Measurements from ENCODE around the gene RABGGTA.

RABGGTA gene

GRCh38 chr14:24291446-24292117 lies 20.2 kb upstream of the RABGGTA start:
- no peak overlapping the region for H3K4me3 Mint-ChIP-seq
- H3K27ac Mint-ChIP-seq, result no peak overlapping the region
- peaks cover 22% of the 10 kb centered on the region for H3K36me3 Mint-ChIP-seq
- peaks cover 24% of the 10 kb centered on the region for H3K4me1 Mint-ChIP-seq (ENCODE audit: low read depth)
- H3K9me3 Mint-ChIP-seq (ENCODE audit: low read depth), result no peaks in the 10 kb centered on the region
- no peaks in the 10 kb centered on the region for H3K27me3 Mint-ChIP-seq

- no peak overlapping the region for H3K27ac Mint-ChIP-seq
- no peak overlapping the region for H3K4me3 Mint-ChIP-seq
- no peaks in the 10 kb centered on the region for H3K27me3 Mint-ChIP-seq
- peaks cover 21% of the 10 kb centered on the region for H3K36me3 Mint-ChIP-seq
- H3K9me3 Mint-ChIP-seq (ENCODE audit: low read depth), result no peaks in the 10 kb centered on the region
- H3K4me1 Mint-ChIP-seq (ENCODE audit: low read depth), result peaks cover 17% of the 10 kb centered on the region
Measured at GRCh38 chr14:24290746-24291145, 19.3 kb upstream of the RABGGTA start.

- peaks cover 17% of the 10 kb centered on the region for H3K4me1 Mint-ChIP-seq (ENCODE audit: low read depth)
- no peaks in the 10 kb centered on the region for H3K27me3 Mint-ChIP-seq
- peaks cover 21% of the 10 kb centered on the region for H3K36me3 Mint-ChIP-seq
- peak overlapping the region; percentile 31 for H3K4me3 Mint-ChIP-seq
- H3K9me3 Mint-ChIP-seq (ENCODE audit: low read depth), result no peaks in the 10 kb centered on the region
- H3K27ac Mint-ChIP-seq, result no peak overlapping the region
Measured at GRCh38 chr14:24289649-24290280, 18.4 kb upstream of the RABGGTA start.

DNA sequence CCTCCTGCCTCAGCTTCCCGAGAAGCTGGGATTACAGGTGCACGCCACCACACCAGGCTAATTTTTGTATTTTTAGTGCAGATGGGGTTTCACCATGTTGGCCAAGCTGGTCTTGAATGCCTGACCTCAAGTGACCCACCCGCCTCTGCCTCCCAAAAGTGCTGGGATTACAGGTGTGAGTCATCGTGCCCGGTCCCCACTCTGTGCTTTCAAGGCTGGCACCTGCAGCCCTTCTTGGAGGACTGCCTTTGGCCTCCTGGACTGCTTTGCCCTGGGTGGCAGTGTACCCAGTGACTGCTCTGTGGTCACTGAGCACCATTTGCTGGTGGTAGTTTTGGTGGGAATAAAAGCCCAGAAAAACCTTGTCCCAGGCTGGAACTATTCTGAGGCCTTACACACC lies 15.6 kb upstream of the RABGGTA start:
- H3K27ac Mint-ChIP-seq, result no peak overlapping the region
- H3K9me3 Mint-ChIP-seq (ENCODE audit: low read depth), result no peaks in the 10 kb centered on the region
- H3K4me1 Mint-ChIP-seq (ENCODE audit: low read depth), result peaks cover 17% of the 10 kb centered on the region
- no peaks in the 10 kb centered on the region for H3K27me3 Mint-ChIP-seq
- peaks cover 15% of the 10 kb centered on the region for H3K36me3 Mint-ChIP-seq
- no peak overlapping the region for H3K4me3 Mint-ChIP-seq

- Mint-ChIP-seq H3K9me3 (ENCODE audit: low read depth) (no peaks in the 10 kb centered on the region), H3K4me1 (ENCODE audit: low read depth) (peaks cover 15% of the 10 kb centered on the region), H3K36me3 (peaks cover 7% of the 10 kb centered on the region), H3K4me3 (no peak overlapping the region), H3K27me3 (no peaks in the 10 kb centered on the region), H3K27ac (no peak overlapping the region)
Measured at GRCh38 chr14:24285351-24285750, 14.0 kb upstream of the RABGGTA start.

GRCh38 chr14:24284501-24285035 lies 13.2 kb upstream of the RABGGTA start:
- Mint-ChIP-seq H3K36me3 (peaks cover 6% of the 10 kb centered on the region), H3K27ac (no peak overlapping the region)

DNA sequence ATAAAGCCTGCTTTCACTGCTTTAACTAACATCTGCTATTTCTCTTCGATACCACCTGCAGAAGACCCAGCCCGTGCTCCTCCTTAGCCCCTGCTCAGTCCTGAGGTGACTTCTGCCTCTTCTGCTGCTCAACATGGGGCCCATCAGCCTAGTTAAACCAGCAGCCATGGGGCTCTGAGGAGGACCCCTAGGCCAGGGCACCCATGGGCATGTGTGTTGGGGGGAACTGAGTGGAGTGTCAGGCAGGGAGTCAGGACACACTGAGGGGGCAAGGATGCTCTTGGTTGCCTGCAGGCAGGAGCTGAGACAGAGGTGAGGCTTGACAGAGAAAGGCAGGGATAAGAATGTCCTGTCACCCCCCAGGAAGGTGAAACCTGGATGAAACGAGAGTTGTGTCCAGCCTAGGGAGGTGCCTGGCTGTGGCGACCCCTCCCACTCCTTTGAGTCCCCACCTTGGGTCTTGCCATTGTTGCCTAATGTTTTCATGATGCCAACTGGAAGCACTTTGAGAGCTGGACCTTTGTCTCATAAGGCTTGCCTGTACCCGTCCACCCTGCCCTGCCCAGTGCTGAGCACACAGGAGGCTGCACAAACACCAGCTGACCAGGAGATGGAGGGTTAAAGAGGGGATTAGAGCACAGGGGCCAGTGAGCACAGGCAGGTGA lies 12.5 kb upstream of the RABGGTA start:
- peaks cover 19% of the 10 kb centered on the region for H3K4me1 Mint-ChIP-seq (ENCODE audit: low read depth)
- H3K27me3 Mint-ChIP-seq, result no peaks in the 10 kb centered on the region
- H3K36me3 Mint-ChIP-seq, result peaks cover 6% of the 10 kb centered on the region
- no peak overlapping the region for H3K27ac Mint-ChIP-seq
- H3K4me3 Mint-ChIP-seq, result no peak overlapping the region
- no peaks in the 10 kb centered on the region for H3K9me3 Mint-ChIP-seq (ENCODE audit: low read depth)

More at GRCh38 chr14:24284501-24285035, 13.2 kb upstream of the RABGGTA start:
- H3K4me1 Mint-ChIP-seq (ENCODE audit: low read depth), result peaks cover 15% of the 10 kb centered on the region
- H3K27me3 Mint-ChIP-seq, result no peaks in the 10 kb centered on the region
- H3K9me3 Mint-ChIP-seq (ENCODE audit: low read depth), result no peaks in the 10 kb centered on the region
- H3K4me3 Mint-ChIP-seq, result no peak overlapping the region

DNA sequence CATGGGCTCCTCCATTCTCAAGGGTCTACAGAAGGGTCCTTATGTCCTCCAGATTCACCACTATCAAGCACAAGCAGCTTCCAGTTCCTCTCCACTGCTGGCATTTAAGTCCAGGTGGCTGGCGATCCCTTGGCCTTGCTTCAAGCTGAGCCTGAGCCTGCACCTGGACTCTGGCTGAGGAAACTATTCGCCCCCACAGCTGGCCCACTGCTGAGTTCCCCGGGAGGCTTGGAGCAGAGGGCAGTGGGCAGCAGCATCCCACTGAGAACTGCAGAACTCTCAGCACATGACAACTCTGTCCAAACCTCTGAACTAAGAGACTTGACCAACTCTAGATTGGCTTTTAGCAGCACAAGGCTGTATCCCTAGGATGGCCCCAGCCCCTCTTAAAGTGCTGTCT lies 11.3 kb upstream of the RABGGTA start:
- H3K9me3 Mint-ChIP-seq (ENCODE audit: low read depth), result no peaks in the 10 kb centered on the region
- peaks cover 5% of the 10 kb centered on the region for H3K36me3 Mint-ChIP-seq
- no peak overlapping the region for H3K4me3 Mint-ChIP-seq
- H3K4me1 Mint-ChIP-seq (ENCODE audit: low read depth), result peaks cover 26% of the 10 kb centered on the region
- H3K27me3 Mint-ChIP-seq, result no peaks in the 10 kb centered on the region
- H3K27ac Mint-ChIP-seq, result no peak overlapping the region

GRCh38 chr14:24281636-24282035 lies 10.2 kb upstream of the RABGGTA start:
- peaks cover 9% of the 10 kb centered on the region for H3K36me3 Mint-ChIP-seq
- H3K9me3 Mint-ChIP-seq (ENCODE audit: low read depth), result no peaks in the 10 kb centered on the region
- no peak overlapping the region for H3K27ac Mint-ChIP-seq
- H3K4me3 Mint-ChIP-seq, result no peak overlapping the region
- H3K27me3 Mint-ChIP-seq, result no peaks in the 10 kb centered on the region
- peaks cover 33% of the 10 kb centered on the region for H3K4me1 Mint-ChIP-seq (ENCODE audit: low read depth)

- Mint-ChIP-seq H3K4me3 (no peak overlapping the region), H3K27ac (no peak overlapping the region), H3K9me3 (ENCODE audit: low read depth) (no peaks in the 10 kb centered on the region), H3K36me3 (peaks cover 9% of the 10 kb centered on the region), H3K4me1 (ENCODE audit: low read depth) (peaks cover 34% of the 10 kb centered on the region), H3K27me3 (no peaks in the 10 kb centered on the region)
Measured at GRCh38 chr14:24280797-24281460, 9.5 kb upstream of the RABGGTA start.

GRCh38 chr14:24279301-24280186 lies 8.1 kb upstream of the RABGGTA start:
- Mint-ChIP-seq H3K27ac (peak overlapping the region; percentile 89), H3K27me3 (no peaks in the 10 kb centered on the region), H3K9me3 (ENCODE audit: low read depth) (no peaks in the 10 kb centered on the region), H3K4me3 (peak overlapping the region; percentile 49), H3K4me1 (ENCODE audit: low read depth) (peaks cover 38% of the 10 kb centered on the region), H3K36me3 (peaks cover 9% of the 10 kb centered on the region)

DNA sequence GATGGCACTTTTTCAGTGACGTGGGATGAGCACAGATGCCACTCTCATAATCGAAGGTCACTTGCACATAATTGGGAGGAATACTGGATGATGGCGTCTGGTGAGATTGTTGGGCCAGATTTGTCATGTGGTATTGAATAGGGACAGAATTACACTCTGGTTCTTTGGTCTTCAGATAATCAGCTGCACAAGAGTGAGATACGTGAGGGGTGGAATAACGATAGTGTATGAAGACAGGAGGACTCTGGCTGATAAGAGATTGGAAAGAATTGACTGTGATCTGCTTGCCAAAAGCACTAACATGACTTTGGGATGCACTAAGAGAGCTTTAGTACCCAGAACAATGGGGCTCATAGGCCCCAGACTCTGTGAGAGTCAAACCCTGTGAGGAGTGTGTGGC lies 7.0 kb upstream of the RABGGTA start:
- H3K4me1 Mint-ChIP-seq (ENCODE audit: low read depth), result peaks cover 47% of the 10 kb centered on the region
- no peaks in the 10 kb centered on the region for H3K27me3 Mint-ChIP-seq
- peak overlapping the region; percentile 42 for H3K4me3 Mint-ChIP-seq
- H3K27ac Mint-ChIP-seq, result peak overlapping the region; percentile 89
- H3K36me3 Mint-ChIP-seq, result peaks cover 9% of the 10 kb centered on the region
- no peaks in the 10 kb centered on the region for H3K9me3 Mint-ChIP-seq (ENCODE audit: low read depth)

GRCh38 chr14:24277606-24278321 lies 6.4 kb upstream of the RABGGTA start:
- H3K9me3 Mint-ChIP-seq (ENCODE audit: low read depth), result no peaks in the 10 kb centered on the region
- no peaks in the 10 kb centered on the region for H3K27me3 Mint-ChIP-seq
- H3K27ac Mint-ChIP-seq, result no peak overlapping the region
- H3K4me3 Mint-ChIP-seq, result no peak overlapping the region
- H3K36me3 Mint-ChIP-seq, result peaks cover 10% of the 10 kb centered on the region
- H3K4me1 Mint-ChIP-seq (ENCODE audit: low read depth), result peaks cover 51% of the 10 kb centered on the region

DNA sequence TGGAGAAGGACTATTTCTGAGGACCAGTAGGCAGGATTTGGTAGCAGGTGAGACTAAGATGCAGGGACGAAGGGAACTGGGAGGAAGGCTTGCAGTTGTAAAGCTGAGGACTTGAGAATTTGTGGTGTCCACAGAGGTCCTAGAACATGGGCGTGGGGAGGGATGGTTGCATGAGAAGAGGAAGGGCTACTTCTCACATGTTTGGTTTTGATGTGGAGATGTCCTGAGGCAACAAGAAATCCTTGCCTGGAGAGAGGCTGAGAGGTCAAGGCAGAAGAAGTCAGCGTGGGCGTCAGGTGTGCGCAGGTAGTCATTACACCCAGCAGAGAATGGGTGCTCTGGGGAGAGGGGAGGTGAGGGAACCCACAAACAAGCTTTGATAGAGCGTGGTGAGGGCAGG lies 5.7 kb upstream of the RABGGTA start:
- peaks cover 10% of the 10 kb centered on the region for H3K36me3 Mint-ChIP-seq
- H3K27me3 Mint-ChIP-seq, result no peaks in the 10 kb centered on the region
- no peaks in the 10 kb centered on the region for H3K9me3 Mint-ChIP-seq (ENCODE audit: low read depth)
- H3K27ac Mint-ChIP-seq, result peak overlapping the region; percentile 70
- peaks cover 58% of the 10 kb centered on the region for H3K4me1 Mint-ChIP-seq (ENCODE audit: low read depth)
- no peak overlapping the region for H3K4me3 Mint-ChIP-seq

Measured in activated naive CD8-positive, alpha-beta T cell (primary cell).